ENCODE results near the gene RBMS3. TPM values are rescaled to one million over a fixed set of nuclear protein-coding genes. Genes with fewer than 3 reads are reported as not detected.

RBMS3 gene
- total and polyA plus RNA-seq, 2 donors (not counting 1 experiment from before 2014, with no cell fraction given), result 26.9 to 68.4 TPM

DNA sequence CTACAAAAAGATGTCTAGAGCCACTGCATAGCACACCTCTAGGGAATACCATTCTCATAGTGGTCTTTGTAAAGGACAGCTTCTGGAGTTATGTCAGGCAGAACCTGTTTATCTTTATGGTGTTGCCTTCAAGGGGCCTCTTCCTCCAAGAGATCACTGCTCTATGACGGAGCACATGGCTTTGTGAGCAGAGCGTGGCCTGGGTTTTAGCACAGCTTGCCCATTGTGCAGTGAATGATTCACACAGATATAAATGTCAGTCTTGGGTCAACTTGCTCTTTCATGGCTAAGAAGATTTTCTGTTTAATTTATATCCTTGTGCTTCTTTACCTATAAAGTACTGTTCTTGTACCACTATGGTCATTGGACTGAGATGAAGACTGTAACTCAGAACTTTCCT is 41.5 kb upstream of the RBMS3 start:
- H3K9me3 ChIP-seq (ENCODE audit: control insufficient read depth, insufficient read depth, low read depth, low read length), result no peaks in the 10 kb centered on the region
- no peaks in the 10 kb centered on the region for H3K27me3 ChIP-seq (ENCODE audit: control insufficient read depth, insufficient read depth, low read length)
- H3K4me1 ChIP-seq (ENCODE audit: control insufficient read depth, extremely low read depth, insufficient read depth, low read length), result peaks cover 3% of the 10 kb centered on the region
- peak in 1 of 2 donors; percentile 31 for DNase-seq (ENCODE audit: low read depth in 2 of 2)
- no peaks in the 10 kb centered on the region for H4K20me1 ChIP-seq (ENCODE audit: control insufficient read depth, extremely low read depth, insufficient read depth, low read length)
- no peak overlapping the region for H3K4me3 ChIP-seq (replicated peaks in 1 of 4; ENCODE audit: control extremely low read depth in 1 of 4, insufficient read depth in 1 of 4, low read depth in 3 of 4, low read length in 4 of 4)
- H2AFZ ChIP-seq (ENCODE audit: low read length), result no peak overlapping the region
- H3K36me3 ChIP-seq (ENCODE audit: control insufficient read depth, insufficient read depth, low read length), result no peaks in the 10 kb centered on the region
- H3K4me2 ChIP-seq (ENCODE audit: extremely low read depth, insufficient read depth, low read length), result no peak overlapping the region
- TF ChIP-seq EZH2 (IDR thresholded peaks at IDR 0.05; ENCODE audit: low read length, missing control alignments), result no peak
- TF ChIP-seq, protein P1, sequence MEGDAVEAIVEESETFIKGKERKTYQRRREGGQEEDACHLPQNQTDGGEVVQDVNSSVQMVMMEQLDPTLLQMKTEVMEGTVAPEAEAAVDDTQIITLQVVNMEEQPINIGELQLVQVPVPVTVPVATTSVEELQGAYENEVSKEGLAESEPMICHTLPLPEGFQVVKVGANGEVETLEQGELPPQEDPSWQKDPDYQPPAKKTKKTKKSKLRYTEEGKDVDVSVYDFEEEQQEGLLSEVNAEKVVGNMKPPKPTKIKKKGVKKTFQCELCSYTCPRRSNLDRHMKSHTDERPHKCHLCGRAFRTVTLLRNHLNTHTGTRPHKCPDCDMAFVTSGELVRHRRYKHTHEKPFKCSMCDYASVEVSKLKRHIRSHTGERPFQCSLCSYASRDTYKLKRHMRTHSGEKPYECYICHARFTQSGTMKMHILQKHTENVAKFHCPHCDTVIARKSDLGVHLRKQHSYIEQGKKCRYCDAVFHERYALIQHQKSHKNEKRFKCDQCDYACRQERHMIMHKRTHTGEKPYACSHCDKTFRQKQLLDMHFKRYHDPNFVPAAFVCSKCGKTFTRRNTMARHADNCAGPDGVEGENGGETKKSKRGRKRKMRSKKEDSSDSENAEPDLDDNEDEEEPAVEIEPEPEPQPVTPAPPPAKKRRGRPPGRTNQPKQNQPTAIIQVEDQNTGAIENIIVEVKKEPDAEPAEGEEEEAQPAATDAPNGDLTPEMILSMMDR (conservative IDR thresholded peaks at IDR 0.05 in 1 of 2, IDR thresholded peaks at IDR 0.05 in 1 of 2; ENCODE audit: low read depth in 1 of 2, low read length in 2 of 2), result no peak
- no peaks in the 10 kb centered on the region for H3K79me2 ChIP-seq (ENCODE audit: control insufficient read depth, insufficient read depth, low read length)
- H3K9ac ChIP-seq (ENCODE audit: insufficient read depth, low read length), result no peak overlapping the region
- no peak overlapping the region for H3K27ac ChIP-seq (ENCODE audit: insufficient read depth, low read length)

DNA sequence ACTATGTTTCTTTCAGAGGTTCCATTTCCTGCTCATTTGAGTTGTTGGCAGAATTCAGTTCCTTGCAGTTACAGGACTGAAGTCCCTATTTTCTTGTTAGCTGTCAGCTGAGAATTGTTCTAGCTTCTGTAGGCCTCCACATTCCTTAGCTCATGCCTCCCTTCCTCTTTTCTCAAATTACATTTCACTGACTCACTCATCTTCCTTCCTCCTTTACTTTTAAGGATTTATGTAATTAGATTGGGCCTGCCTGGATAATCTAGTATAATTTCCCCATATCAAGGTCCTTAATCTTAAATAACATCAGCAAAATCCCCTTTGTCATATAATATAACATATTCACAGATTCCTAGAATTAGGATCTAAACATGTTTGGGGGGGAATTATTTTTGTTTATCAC is 40.6 kb upstream of the RBMS3 start:
- peaks cover 3% of the 10 kb centered on the region for H3K4me1 ChIP-seq (ENCODE audit: control insufficient read depth, extremely low read depth, insufficient read depth, low read length)
- H3K27me3 ChIP-seq (ENCODE audit: control insufficient read depth, insufficient read depth, low read length), result no peaks in the 10 kb centered on the region
- peak overlapping the region; percentile 38 for H3K27ac ChIP-seq (ENCODE audit: insufficient read depth, low read length)
- peak; percentile 37 to 77 for DNase-seq (ENCODE audit: low read depth in 2 of 2)
- no peak overlapping the region for H3K9ac ChIP-seq (ENCODE audit: insufficient read depth, low read length)
- H3K4me3 ChIP-seq (replicated peaks in 1 of 4; ENCODE audit: control extremely low read depth in 1 of 4, insufficient read depth in 1 of 4, low read depth in 3 of 4, low read length in 4 of 4), result no peak overlapping the region
- no peaks in the 10 kb centered on the region for H3K79me2 ChIP-seq (ENCODE audit: control insufficient read depth, insufficient read depth, low read length)
- H3K36me3 ChIP-seq (ENCODE audit: control insufficient read depth, insufficient read depth, low read length), result no peaks in the 10 kb centered on the region
- no peaks in the 10 kb centered on the region for H3K9me3 ChIP-seq (ENCODE audit: control insufficient read depth, insufficient read depth, low read depth, low read length)
- peak overlapping the region; percentile 51 for H2AFZ ChIP-seq (ENCODE audit: low read length)
- TF ChIP-seq EZH2 (IDR thresholded peaks at IDR 0.05; ENCODE audit: low read length, missing control alignments), result no peak
- TF ChIP-seq, protein P1 (conservative IDR thresholded peaks at IDR 0.05 in 1 of 2, IDR thresholded peaks at IDR 0.05 in 1 of 2; ENCODE audit: low read depth in 1 of 2, low read length in 2 of 2), result no peak
- peak overlapping the region; percentile 59 for H3K4me2 ChIP-seq (ENCODE audit: extremely low read depth, insufficient read depth, low read length)
- H4K20me1 ChIP-seq (ENCODE audit: control insufficient read depth, extremely low read depth, insufficient read depth, low read length), result no peaks in the 10 kb centered on the region

DNA sequence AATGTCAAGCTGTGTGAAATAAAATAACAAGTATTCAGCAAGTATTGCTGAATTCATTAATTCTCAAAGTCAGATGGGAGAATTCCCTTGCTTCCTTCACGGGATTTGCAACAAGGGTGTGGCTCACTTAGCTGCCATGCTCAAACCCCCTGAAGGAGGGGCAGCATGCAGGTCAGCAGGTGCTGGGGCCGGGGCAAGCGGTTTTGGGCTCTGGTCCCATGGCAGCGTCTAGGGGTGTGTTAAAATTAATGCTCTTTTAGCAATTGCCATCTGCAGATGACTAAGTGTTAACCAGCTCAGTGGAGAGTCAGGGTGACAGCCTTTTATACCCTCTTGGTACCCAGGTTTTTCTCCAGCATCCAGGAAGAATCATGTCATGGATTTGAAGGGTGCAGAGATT is 40.0 kb upstream of the RBMS3 start:
- no peak overlapping the region for H3K9ac ChIP-seq (ENCODE audit: insufficient read depth, low read length)
- TF ChIP-seq, protein P1 (conservative IDR thresholded peaks at IDR 0.05 in 1 of 2, IDR thresholded peaks at IDR 0.05 in 1 of 2; ENCODE audit: low read depth in 1 of 2, low read length in 2 of 2), result no peak
- no peak for TF ChIP-seq EZH2 (IDR thresholded peaks at IDR 0.05; ENCODE audit: low read length, missing control alignments)
- H3K9me3 ChIP-seq (ENCODE audit: control insufficient read depth, insufficient read depth, low read depth, low read length), result no peaks in the 10 kb centered on the region
- H3K4me3 ChIP-seq (replicated peaks in 1 of 4; ENCODE audit: control extremely low read depth in 1 of 4, insufficient read depth in 1 of 4, low read depth in 3 of 4, low read length in 4 of 4), result no peak overlapping the region
- no peaks in the 10 kb centered on the region for H3K36me3 ChIP-seq (ENCODE audit: control insufficient read depth, insufficient read depth, low read length)
- no peak overlapping the region for H2AFZ ChIP-seq (ENCODE audit: low read length)
- no peaks in the 10 kb centered on the region for H3K27me3 ChIP-seq (ENCODE audit: control insufficient read depth, insufficient read depth, low read length)
- no peaks in the 10 kb centered on the region for H4K20me1 ChIP-seq (ENCODE audit: control insufficient read depth, extremely low read depth, insufficient read depth, low read length)
- no peak overlapping the region for H3K4me2 ChIP-seq (ENCODE audit: extremely low read depth, insufficient read depth, low read length)
- no peak overlapping the region for H3K27ac ChIP-seq (ENCODE audit: insufficient read depth, low read length)
- H3K4me1 ChIP-seq (ENCODE audit: control insufficient read depth, extremely low read depth, insufficient read depth, low read length), result peaks cover 3% of the 10 kb centered on the region
- H3K79me2 ChIP-seq (ENCODE audit: control insufficient read depth, insufficient read depth, low read length), result no peaks in the 10 kb centered on the region
- DNase-seq (ENCODE audit: low read depth in 2 of 2), result no peak
